SU-DHL-6 (cell line): ENCODE data around the gene FANCC.
"Not testable (repeated sequence)": the region's sequence is repeated elsewhere in the genome, so short reads cannot be mapped to it uniquely, and the experiment has no call there.

Experiments
- H2AFZ ChIP-seq: fragments of 200-600 bp; sonication (generic); 2 replicates; pipeline ENCODE4 v1.6.1; 2014; ENCODE audit warnings: low read depth, mild to moderate bottlenecking, moderate library complexity, mixed read lengths, antibody characterized with exemption, low read length; ENCODE audit not compliant: severe bottlenecking
- H3F3A ChIP-seq: fragments of 200-600 bp; shearing (Covaris generic); 2 replicates; pipeline ENCODE4 v1.6.0; 2016; ENCODE audit warnings: antibody characterized with exemption, mild to moderate bottlenecking; ENCODE audit not compliant: insufficient read depth
- H3K27ac ChIP-seq: fragments of 200-600 bp; sonication (generic); 2 replicates; pipeline ENCODE4 v1.5.1; 2016; ENCODE audit warnings: low read depth, mild to moderate bottlenecking, low read length, moderate library complexity, mixed read lengths
- H3K27me3 ChIP-seq: fragments of 200-600 bp; sonication (generic), shearing (Covaris generic); 2 replicates; pipeline ENCODE4 v1.6.0; 2014; ENCODE audit warnings: mild to moderate bottlenecking, low read length
- H3K36me3 ChIP-seq: fragments of 200-600 bp; sonication (generic); 2 replicates; pipeline ENCODE4 v1.6.1; 2014; ENCODE audit warnings: mild to moderate bottlenecking, low read length, mixed read lengths
- H3K4me2 ChIP-seq: fragments of 300-600, 200-600 bp; shearing (Covaris generic), sonication (generic); 2 replicates; pipeline ENCODE4 v1.6.0; 2014; ENCODE audit warnings: low read length, low read depth, mild to moderate bottlenecking; ENCODE audit not compliant: poor library complexity, severe bottlenecking
- H3K4me3 ChIP-seq: fragments of 200-600 bp; sonication (generic); 2 replicates; pipeline ENCODE4 v1.5.1; 2014; ENCODE audit warnings: antibody characterized with exemption, low read length, mild to moderate bottlenecking, mixed read lengths; ENCODE audit not compliant: insufficient read depth, poor library complexity, severe bottlenecking
- H3K79me2 ChIP-seq: fragments of 200-600 bp; sonication (generic); 2 replicates; pipeline ENCODE4 v1.6.1; 2014; ENCODE audit warnings: mild to moderate bottlenecking, low read length, moderate library complexity; ENCODE audit not compliant: insufficient read depth
- H3K9ac ChIP-seq: fragments of 200-600 bp; sonication (generic); 2 replicates; pipeline ENCODE4 v1.7.0; 2014; ENCODE audit warnings: mild to moderate bottlenecking, low read length
- H3K9me2 ChIP-seq: fragments of 200-600 bp; sonication (generic); replicated peaks from 2 replicates; pipeline ENCODE4 v1.6.1; 2014; ENCODE audit warnings: low read length; ENCODE audit not compliant: insufficient read depth
- H3K9me3 ChIP-seq: fragments of 200-600 bp; sonication (generic); 2 replicates; pipeline ENCODE4 v1.6.1; 2014; ENCODE audit warnings: low read length, mixed read lengths; ENCODE audit not compliant: insufficient read depth
- H4K20me1 ChIP-seq: fragments of 200-600 bp; sonication (generic); 2 replicates; pipeline ENCODE4 v1.6.1; 2014; ENCODE audit warnings: low read depth, mild to moderate bottlenecking, antibody characterized with exemption, low read length, moderate library complexity, mixed read lengths
- CTCF ChIP-seq: fragments of 200-600 bp; sonication (generic); IDR thresholded peaks from one replicate; pipeline ENCODE4 v1.5.1; 2017; ENCODE audit warnings: antibody characterized with exemption, mild to moderate bottlenecking, low read length, moderate library complexity; ENCODE audit not compliant: insufficient read depth, poor library complexity, severe bottlenecking
- EZH2phosphoT487 ChIP-seq: fragments of 200-600 bp; sonication (generic), shearing (Covaris generic); conservative IDR thresholded peaks from 2 replicates; pipeline ENCODE4 v1.6.1; 2018; ENCODE audit warnings: mild to moderate bottlenecking, antibody characterized with exemption, low read length, moderate library complexity, mixed read lengths

FANCC gene

GRCh38 chr9:95270790-95271189, 46.7 kb downstream of the FANCC start:
- H3K9ac ChIP-seq = no peak overlapping the region
- no peak overlapping the region for H3K27ac ChIP-seq
- H2AFZ ChIP-seq = no peak overlapping the region
- H3K9me3 ChIP-seq = no peaks in the 10 kb centered on the region
- H3K36me3 ChIP-seq = no peaks in the 10 kb centered on the region
- H3K27me3 ChIP-seq = no peaks in the 10 kb centered on the region
- no peak overlapping the region for H3K4me3 ChIP-seq
- H3K79me2 ChIP-seq = peaks cover 3% of the 10 kb centered on the region; the same call in 1 of the 2 replicates
- TF ChIP-seq CTCF = no peak
- no peak for TF ChIP-seq EZH2phosphoT487
- H3F3A ChIP-seq = no peaks in the 10 kb centered on the region
- H3K4me2 ChIP-seq = no peak overlapping the region
- no peaks in the 10 kb centered on the region for H3K9me2 ChIP-seq
- peaks cover 6% of the 10 kb centered on the region; the same call in 1 of the 2 replicates for H4K20me1 ChIP-seq

- not testable (repeated sequence) for H3K4me3 ChIP-seq
Measured at GRCh38 chr9:95269803-95270773, 47.4 kb downstream of the FANCC start.

GRCh38 chr9:95268681-95269080, 48.8 kb downstream of the FANCC start:
- TF ChIP-seq EZH2phosphoT487 (no peak), CTCF (no peak)
- H3K9ac ChIP-seq = no peak overlapping the region

More at GRCh38 chr9:95269803-95270773, 47.4 kb downstream of the FANCC start:
- H3K36me3 ChIP-seq, H3K9me2 ChIP-seq, H3K4me2 ChIP-seq, H3F3A ChIP-seq, H3K9ac ChIP-seq, H3K9me3 ChIP-seq, H3K79me2 ChIP-seq, H4K20me1 ChIP-seq, H3K27me3 ChIP-seq, H2AFZ ChIP-seq, H3K27ac ChIP-seq: not testable (repeated sequence)

GRCh38 chr9:95266649-95267048, 50.9 kb downstream of the FANCC start:
- H3K4me3 ChIP-seq = no peak overlapping the region
- no peak overlapping the region for H3K4me2 ChIP-seq
- no peaks in the 10 kb centered on the region for H3F3A ChIP-seq
- H3K27me3 ChIP-seq = no peaks in the 10 kb centered on the region
- H4K20me1 ChIP-seq = peaks cover 6% of the 10 kb centered on the region
- TF ChIP-seq CTCF (no peak), EZH2phosphoT487 (no peak)
- peaks cover 5% of the 10 kb centered on the region; the same call in 1 of the 2 replicates for H3K79me2 ChIP-seq
- H3K36me3 ChIP-seq = no peaks in the 10 kb centered on the region
- H2AFZ ChIP-seq = no peak overlapping the region
- H3K9me2 ChIP-seq = no peaks in the 10 kb centered on the region
- no peak overlapping the region for H3K9ac ChIP-seq
- no peak overlapping the region for H3K27ac ChIP-seq
- no peaks in the 10 kb centered on the region for H3K9me3 ChIP-seq

More at GRCh38 chr9:95268681-95269080, 48.8 kb downstream of the FANCC start:
- Histone ChIP-seq H3K4me2 (no peak overlapping the region), H3K79me2 (peaks cover 5% of the 10 kb centered on the region; the same call in 1 of the 2 replicates), H3F3A (no peaks in the 10 kb centered on the region), H3K27ac (no peak overlapping the region), H3K4me3 (no peak overlapping the region), H4K20me1 (peaks cover 6% of the 10 kb centered on the region; the same call in 1 of the 2 replicates), H3K36me3 (no peaks in the 10 kb centered on the region), H3K9me2 (no peaks in the 10 kb centered on the region), H3K27me3 (no peaks in the 10 kb centered on the region), H3K9me3 (no peaks in the 10 kb centered on the region), H2AFZ (no peak overlapping the region)
